GM21515 (cell line): ENCODE results near the gene AK5.

Experiments used
- ATAC-seq: cut with Tn5 transposase; IDR thresholded peaks from one replicate; pipeline ENCODE4 v1.9.1; 2021; ENCODE audit not compliant: unreplicated experiment

Gene AK5

DNA sequence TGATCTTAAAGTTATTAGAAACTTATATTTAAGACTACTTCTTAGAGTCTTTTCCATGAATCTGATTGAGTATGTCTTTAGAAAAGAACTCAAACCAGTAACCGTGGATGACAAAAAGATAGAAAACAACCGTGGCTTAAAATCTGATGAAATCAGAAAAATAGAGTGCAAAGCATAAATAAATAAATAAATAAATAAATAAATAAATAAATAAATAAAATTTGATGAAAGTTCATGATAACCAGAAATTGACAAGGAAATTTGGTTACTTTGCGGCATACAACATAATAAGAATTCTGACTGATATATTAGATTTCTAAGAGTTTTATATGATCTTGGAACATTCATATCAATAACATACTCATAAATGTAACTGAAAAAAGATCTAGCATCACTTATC lies 152.1 kb downstream of the AK5 start:
- no peak for ATAC-seq

DNA sequence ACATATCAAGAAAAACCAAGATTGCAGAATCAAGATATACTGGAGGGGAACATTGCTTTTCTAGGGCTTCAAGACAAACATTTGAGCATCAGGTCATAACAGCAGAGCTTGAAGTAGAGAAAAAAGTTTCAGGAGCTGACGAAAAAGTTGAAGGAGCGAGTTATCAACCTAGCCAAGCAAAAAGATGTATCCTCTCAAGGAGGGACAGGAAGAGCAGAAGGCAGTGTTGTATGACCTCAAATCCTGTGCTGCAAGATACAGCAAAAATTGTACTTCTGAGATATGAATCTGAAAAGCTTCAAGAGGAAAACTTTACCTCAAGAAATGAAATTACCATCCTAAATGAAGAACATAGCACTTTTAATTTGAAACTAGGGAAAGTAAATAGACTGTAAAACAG lies 153.1 kb downstream of the AK5 start:
- ATAC-seq = no peak

DNA sequence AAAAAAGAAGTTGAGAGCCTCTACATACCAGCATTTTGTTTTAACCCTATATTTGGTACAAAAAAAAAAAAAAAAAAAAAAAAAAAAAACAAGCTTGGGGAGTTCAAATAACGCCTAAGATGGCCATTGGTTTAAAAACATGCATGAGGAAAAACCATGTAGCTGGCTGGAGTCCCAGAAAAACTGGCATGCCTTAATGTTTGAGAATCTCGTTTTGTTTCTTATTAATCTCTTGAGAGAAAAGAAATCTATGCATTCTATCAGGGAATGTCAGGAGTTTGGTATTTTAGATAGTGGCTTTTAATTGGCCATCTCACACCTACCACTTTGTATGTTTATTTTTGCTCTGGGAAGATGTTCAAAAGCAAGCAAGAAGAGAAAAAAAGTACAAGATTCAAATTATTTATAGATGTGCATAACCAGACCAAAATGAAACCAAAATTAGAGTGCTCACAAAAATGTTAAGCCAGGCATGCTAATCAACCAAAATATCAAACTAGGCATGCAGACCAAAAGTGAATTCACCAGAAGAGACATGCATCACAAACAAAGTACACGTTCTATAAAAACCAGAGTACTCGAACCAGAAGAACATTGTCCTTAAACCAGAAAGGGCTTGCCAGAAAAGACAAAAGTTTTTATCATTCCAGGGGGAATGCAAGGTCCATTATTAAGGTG lies 156.6 kb downstream of the AK5 start:
- no peak for ATAC-seq

DNA sequence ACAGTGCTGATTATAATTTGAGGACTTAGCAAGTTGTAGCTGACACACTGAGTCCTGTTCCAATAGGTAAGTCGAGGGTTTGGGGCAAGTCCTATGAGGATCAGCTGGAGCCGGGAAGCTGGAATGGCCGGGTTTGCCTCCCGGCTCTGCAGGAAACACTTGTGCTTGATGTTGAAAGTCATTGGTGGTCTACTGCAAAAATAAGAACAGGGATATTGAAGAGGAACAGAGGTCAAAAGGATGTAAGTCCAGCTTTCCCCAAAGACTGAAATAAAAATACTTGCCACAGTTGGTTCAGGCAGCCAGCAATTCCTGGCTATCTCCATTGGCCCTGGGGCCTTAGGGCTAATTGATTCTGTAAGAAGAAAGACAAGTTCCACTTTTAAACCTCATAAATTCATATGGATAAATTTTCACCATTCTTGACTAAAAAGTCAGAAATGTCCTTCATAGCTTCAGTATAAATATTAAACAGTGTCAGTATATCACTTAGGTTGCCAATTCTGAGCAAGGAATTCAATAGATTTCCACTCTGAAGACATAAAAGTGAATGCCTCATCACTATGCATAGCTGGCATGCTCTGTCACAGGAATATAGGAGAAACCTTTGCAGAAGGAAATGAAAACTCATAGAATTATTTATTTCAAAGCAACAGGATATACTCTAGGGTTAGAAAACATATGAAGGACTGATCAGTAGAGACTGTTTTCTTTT lies 165.2 kb downstream of the AK5 start:
- ATAC-seq = no peak

DNA sequence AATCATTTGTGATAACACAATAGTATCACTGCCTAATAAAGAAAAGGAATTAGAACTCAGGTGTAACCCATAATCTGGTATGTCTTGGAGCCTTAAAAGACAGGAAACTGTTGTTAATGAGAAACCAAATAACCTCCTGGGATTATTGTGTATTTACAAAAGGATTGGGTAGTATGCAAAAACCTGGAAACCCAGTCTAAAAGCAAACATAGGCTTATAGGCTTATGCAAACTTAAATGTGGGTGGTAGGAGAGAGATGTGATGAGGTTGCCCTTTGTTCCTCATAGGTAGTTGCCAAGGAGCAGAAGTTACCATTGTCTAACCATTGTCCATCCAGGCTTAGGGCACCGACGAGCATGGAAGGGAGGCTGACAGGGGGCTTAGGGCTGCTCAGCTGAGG lies 165.8 kb downstream of the AK5 start:
- no peak for ATAC-seq

DNA sequence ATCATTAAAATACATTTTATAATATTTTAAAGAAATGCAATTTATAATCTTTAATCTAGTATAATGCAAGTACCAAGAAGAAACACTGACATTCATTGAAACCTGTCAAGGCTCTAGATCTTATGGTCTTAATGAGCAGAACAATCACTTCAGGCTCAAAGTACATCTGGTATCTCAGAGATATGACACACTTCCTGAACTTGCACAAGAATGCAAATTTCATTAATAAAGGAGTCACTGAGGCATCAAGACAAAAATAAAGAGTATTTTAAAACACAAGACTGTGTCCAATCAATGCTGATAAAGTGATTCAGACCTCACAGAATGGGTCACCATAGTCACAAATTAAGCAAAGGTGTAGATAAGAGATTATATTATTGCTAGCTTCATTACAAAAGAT lies 178.1 kb downstream of the AK5 start:
- ATAC-seq = no peak

DNA sequence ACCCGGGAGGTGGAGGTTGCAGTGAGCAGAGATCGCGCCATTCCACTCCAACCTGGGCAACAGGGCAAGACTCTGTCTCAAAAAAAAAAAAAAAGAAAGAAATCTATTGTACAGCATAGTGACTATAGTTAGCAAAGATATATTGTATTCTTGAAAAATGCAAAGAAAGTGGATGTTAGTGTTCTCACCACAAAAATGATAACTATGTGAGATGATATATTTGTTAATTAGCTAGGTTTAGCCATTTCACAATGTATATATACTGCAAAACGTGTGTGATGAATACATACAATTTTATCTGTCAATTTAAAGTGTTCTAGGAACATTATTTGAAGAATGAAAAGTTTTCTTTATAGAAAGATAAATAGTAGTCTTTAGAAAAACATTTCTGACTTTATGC lies 179.9 kb downstream of the AK5 start:
- no peak for ATAC-seq

DNA sequence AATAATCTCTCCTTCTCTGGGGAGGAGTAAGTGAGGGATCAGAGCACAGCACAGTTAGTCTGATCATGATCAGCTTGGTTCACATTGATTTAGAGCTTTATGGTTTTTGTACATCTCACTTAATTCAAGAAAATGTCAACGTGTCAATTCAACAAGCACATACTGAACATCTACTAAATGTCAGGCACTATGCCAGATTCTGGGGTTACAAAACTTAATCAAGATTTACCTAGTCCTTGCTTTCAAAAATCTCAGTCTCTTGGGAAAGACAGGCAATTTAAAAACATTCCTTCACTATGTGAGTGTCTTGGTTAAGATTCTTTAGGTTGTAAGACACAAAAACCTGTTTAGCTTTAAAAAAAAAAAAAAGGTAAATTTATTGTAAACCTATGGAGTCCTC lies 181.4 kb downstream of the AK5 start:
- no peak for ATAC-seq

DNA sequence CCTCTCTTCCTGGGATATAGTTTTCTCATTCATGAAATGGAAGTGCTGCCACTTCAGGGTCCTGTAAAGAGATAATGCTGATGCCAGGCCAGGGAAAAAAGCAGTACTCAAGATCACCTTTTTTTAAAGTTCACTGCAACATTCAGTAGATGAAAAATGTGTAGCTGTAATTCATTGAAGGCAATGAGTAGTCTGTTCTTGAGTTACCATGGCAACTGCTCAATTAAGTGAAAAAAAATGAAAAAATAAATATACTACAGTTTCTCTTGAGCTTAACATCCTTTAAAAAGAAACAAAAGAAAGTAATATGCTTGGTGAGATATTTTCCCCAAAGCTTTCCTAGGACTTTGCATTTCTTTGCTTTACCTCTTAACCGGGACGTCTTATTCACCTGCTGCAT lies 183.3 kb downstream of the AK5 start:
- ATAC-seq = no peak

DNA sequence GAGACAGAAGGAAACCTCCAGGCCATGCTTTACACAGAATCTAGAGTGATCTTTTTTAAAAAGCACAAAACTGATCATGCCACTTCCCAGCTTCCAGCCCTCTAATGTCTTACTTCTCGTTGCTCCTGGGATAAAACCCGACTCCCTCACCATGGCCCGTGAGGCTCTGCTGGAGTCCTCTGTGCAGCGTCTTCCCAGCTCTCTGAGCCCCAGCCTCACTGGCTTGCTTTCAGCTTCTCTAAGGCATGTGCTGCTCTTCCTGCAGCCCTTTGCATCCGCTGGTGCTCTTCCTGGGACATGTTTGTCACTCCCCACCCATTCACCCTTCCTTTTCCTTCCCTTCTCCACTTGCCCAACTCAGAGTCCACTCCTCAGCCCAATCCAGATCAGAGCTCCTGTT lies 184.1 kb downstream of the AK5 start:
- ATAC-seq = no peak

DNA sequence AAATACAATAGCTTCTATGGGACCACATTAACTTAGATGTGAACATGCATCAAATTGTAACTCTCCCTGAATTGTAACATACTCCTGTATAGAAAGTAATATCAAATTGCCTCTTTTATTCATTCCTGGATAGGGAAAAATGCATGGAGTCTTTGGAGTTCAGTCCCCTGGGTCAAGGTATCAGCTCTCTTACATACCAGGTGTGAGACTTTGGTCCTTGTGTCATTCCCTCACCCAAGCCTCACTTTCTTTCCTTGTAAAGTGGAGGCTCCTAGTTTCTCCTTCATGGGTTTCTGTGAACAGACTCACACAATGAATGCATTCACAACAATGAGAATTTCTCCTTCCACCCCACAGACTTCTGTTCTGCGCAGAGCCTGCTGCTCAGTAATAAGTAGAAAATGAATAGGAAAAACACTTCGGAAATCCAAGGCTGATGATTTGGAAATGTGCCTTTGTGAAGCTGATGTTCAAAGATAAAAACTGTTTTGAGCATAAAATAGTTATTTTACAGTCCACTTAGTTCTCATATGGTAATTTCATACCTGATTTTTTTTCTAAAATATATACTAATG lies 185.3 kb downstream of the AK5 start:
- no peak for ATAC-seq

DNA sequence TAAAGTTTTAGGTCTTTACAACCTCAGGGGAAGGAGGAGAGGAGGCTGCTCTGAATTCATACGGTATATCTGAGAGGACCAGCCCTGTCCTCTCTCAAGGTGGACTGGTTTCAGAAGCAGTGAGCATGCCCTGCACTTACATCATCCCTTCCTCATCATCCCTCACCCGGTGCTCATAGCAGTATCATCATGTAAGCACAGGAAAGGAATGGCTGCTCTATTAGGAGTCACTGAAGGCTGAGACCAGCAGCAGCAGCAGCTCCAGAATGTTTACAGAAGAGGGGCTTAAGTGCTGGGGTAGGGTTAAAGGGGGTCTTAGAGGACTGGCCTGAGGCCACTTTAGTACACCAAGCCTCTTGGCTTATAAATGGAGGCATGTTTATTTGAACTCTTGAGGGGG lies 185.9 kb downstream of the AK5 start:
- ATAC-seq = no peak

DNA sequence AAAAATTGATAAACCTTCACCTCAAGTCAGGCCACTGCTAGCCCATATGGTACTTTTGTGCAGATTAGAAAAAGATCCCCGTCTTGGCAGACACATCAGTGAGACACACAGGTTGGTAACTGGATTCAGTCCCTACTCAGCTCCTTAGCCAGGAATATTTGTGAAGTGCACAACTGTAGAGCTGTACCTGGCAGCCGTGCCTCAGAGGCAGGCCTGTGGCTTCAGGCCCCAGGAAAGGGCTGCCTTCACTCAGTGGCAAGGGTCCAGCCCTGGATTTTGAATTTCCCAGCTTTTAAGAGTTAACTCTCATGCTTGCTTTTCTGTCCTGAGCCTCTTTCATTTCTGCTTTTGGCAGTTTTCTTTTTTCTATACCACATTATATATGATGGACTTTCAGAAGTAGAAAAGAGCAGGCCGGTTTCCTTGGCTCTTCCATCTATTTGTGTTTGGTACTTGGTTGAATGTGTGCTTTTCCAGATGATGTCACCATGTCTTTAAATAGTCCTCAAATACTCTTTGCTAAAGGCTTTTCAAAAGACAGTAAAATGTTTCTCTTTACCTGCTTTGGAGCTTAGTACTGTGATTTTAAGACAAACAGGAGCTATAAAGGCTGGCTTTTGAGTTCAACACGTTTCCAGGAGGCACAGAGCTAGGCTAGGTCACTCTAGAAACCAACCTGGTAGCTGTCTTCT lies 186.6 kb downstream of the AK5 start:
- ATAC-seq = no peak

DNA sequence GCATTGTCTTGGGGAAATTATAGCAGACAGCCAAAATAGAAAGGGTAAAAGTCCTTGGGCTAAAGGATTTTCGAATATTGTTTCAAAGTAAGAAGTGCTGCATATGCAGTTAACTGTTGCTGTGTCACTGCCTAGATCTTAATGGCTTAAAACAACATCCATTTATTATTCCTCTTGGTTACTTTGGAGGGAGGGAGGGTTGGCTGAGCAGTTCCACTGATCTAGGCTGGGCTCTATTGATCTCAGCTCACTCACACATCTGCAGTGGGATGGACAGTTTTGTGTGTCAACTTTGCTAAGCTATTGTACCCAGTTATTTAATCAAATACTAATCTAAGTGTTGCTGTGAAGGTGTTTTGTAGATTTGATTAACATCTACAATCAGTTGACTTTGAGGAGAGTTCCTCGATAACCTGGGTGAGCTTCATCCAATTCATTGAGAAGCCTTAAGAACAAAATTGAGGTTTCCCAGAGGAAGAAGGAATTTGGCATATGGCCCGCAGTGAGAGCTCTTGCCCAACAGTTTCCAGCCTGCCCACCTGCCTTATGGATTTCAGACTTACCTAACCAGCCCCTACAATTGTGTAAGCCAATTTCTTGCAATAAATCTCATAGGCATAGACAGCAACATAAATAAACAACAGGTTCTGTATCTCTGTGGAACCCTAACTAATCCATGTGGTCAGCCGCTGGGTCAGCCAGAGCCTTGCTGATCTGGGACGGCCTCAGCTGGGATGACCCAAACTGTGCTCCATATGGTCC lies 187.3 kb downstream of the AK5 start:
- ATAC-seq = no peak

DNA sequence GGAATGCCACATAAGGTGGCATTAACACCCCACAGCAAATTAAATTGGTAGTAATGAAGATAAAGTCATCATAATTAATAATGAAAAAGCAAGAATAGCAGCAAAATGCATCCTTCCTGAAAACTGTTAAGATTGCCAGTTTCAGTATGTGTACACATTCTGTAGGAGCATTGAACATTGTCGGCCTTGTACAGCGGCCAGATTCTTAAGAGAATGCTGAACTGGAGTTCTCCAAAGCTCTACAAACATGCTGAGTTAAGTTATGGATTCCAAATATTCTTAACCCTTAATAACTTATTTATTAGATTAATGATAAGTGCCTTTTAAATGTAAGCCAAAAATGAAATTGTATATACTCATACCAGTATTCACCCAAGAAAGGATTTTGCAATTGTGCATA lies 189.9 kb downstream of the AK5 start:
- no peak for ATAC-seq

DNA sequence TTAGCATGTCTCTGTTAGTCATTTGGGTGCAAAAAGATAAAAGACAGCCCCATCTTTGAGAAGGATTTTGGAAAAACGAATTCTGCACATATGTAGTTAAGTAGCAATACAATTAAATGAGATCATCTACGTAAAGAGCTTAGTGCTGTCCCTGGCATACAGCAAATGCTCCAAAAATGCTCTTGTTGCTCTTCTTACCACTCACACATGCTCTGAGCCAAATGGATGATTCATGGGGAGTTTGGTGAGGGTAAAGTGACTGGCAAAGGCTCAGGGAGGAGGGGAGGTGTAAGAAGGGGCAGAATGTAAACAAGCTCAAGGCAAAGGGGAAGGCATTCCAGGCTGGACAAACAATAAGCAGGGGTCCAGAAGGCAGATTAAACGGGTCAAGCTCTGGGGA lies 191.9 kb downstream of the AK5 start:
- no peak for ATAC-seq

DNA sequence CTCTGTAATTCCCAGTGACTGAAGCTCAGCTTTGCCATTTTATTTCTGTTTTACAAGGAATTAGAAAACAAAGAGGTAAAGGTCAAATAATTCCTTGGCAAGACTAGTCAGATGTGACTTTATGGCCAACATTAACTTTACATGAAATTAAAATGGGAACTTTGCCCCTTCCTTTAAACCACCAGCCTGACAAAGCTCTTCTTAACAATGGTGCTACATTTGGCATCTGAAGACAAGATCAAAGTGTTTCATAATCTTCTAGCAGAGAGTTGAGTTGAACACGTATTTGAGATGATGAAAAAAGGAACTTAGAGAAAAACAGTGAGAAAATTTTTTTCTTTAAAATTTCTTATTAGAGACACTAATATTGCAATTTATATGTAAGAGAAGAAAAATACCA lies 193.8 kb downstream of the AK5 start:
- ATAC-seq = no peak

DNA sequence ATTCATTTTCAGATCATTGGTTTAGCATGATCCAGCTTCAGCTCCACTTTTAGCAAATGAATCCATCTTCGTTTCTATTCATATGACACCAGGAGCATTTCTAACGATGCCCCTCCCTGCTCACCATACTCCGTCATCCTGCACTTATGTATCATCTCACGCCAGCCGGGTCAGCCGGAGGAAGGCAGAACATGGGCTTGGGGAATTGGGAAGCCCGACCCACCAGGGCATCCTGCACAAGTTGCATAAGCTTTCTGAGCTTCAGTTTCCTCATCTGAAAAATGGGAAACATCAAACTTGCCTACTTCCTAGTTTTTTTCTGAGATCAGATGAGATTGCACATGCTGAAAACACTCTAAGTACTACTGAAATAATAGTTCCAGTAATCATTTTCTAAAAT lies 194.7 kb downstream of the AK5 start:
- no peak for ATAC-seq

DNA sequence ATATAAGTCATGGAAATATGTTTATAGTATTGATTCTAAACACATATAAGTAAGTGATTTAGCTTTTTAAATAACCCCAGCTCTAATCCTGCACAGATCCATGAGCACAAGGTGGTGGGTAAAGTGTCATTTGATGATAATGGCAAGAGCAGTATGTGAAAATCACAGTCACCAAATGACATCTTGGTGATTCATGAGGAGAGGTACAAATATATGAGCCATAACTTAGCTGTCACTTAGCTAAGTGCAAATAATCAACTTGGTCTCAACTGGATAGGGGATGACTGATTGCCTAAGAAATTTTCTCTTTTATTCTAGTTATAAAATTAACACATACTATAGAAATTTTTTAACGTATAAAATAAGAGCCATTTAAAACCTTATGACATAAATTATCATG lies 202.5 kb downstream of the AK5 start:
- ATAC-seq = no peak

DNA sequence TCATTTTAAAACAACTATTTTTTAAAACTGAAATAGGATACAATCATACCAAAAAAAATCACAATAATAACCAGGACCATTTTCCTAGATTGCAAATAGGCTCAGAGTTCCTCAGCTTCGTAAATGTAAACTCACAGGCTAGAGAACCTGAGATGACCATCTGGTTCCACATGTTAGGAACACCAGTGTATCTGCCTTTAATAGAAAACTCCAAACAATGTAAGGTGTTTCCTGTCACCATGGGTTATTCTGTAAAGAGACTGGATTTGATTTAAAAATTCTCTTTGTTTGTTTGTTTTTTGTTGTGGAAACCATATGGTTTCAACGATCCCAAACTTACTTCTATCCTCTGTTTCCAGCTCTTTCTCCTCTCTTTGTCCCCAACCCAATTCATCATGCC lies 203.1 kb downstream of the AK5 start:
- ATAC-seq = no peak

DNA sequence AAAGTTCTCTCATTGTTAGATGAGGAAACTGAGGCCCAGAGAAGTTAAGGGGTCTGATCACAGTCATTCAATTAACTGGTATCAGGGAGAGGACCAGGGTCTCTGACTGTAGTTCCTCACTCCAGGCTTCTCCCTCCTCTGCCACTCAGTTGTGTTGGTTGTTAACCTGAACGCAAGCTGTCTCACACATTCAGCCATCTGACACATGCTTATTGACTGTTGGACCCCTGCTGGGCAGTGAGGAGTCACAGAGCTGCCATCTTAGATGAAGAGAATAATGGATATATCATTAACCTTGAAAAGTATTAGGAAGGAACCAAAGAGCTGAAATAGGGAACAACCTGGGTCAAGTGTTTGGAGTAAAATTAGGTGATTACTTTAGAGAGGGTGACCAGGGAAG lies 205.8 kb downstream of the AK5 start:
- ATAC-seq = no peak
